A549 (cell line): Measurements from ENCODE around the gene DHRS3. TPM values are rescaled to one million over a fixed set of nuclear protein-coding genes. Genes with fewer than 3 reads are reported as not detected.

Source experiments
- ATAC-seq, 2 experiments: fragments of 200-7000 bp in 1 of 2; fragments of >200 bp in 1 of 2; cut with Nextera tagmentation in 1 of 2; cut with Tn5 transposase in 1 of 2; 3 replicates each; pipeline versions ENCODE4 v1.8.0 to v1.9.1; 2018 to 2020; ENCODE audit warnings: mild to moderate bottlenecking in 1 of 2, moderate library complexity in 1 of 2
- CTCF ChIA-PET: fragments of 300-600 bp; sonication (Branson Sonifier 250); formaldehyde crosslinking; extraction: SDS; loops from one replicate; lab custom pipeline; 2021; ENCODE audit warnings: antibody characterized with exemption, inconsistent platforms; lab: Yijun Ruan, JAX
- POLR2A ChIA-PET: fragments of 350-600 bp; formaldehyde crosslinking; extraction: SDS; loops from one replicate; lab custom pipeline; 2021; ENCODE audit warnings: antibody characterized with exemption, inconsistent platforms; lab: Yijun Ruan, JAX
- DNase-seq, 2 experiments: peaks; one replicate each; pipeline versions ENCODE4 v3.0.0 to v3.0.0-alpha.2; 2011 to 2016; ENCODE audit warnings: low read depth in 1 of 2, low spot score in 1 of 2
- FAIRE-seq: peaks from 2 replicates; lab custom pipeline; 2011; peaks lifted over from hg19 to GRCh38; lab: Jason Lieb, UNC
- H3K27ac ChIP-seq, 2 experiments: fragments of >200 bp; sonication (Bioruptor Twin); formaldehyde crosslinking; 3 replicates each; pipeline ENCODE4 v1.5.1; 2016 to 2017
- H3K4me1 ChIP-seq: fragments of >200 bp; sonication (Bioruptor Twin); formaldehyde crosslinking; 3 replicates; pipeline ENCODE4 v1.6.1; 2016
- H3K4me2 ChIP-seq: fragments of >200 bp; sonication (Bioruptor Twin); formaldehyde crosslinking; 3 replicates; pipeline ENCODE4 v1.6.1; 2016
- H3K4me3 ChIP-seq: fragments of >200 bp; sonication (Bioruptor Twin); formaldehyde crosslinking; 3 replicates; pipeline ENCODE4 v1.5.1; 2016
- H3K9me3 ChIP-seq: fragments of >200 bp; sonication (Bioruptor Twin); formaldehyde crosslinking; 3 replicates; pipeline ENCODE4 v1.6.1; 2016
- ATOH8 ChIP-seq: fragments of 250-450 bp; sonication (Bioruptor Pico); IDR thresholded peaks from 2 replicates; pipeline ENCODE4 v1.5.0; 2020; ENCODE audit warnings: low read depth, mild to moderate bottlenecking, moderate library complexity
- CEBPB ChIP-seq, 2 experiments: fragments of >200 bp in 1 of 2; sonication (Bioruptor Twin) in 1 of 2; formaldehyde crosslinking in 1 of 2; IDR thresholded peaks; 2 replicates each; pipeline ENCODE4 v1.6.1; 2012 to 2016
- CHD4 ChIP-seq: fragments of 200-600 bp; sonication (generic); IDR thresholded peaks from 2 replicates; pipeline ENCODE4 v1.6.1; 2016; ENCODE audit warnings: antibody characterized with exemption, mild to moderate bottlenecking, borderline replicate concordance
- E2F6 ChIP-seq: IDR thresholded peaks from 2 replicates; pipeline ENCODE4 v1.6.1; 2012; ENCODE audit warnings: low read depth, borderline replicate concordance
- EHMT2 ChIP-seq: fragments of 200-600 bp; sonication (generic); IDR thresholded peaks from 2 replicates; pipeline ENCODE4 v1.6.1; 2016; ENCODE audit warnings: antibody characterized with exemption, low read depth, mild to moderate bottlenecking, moderate library complexity
- ELK1 ChIP-seq: fragments of 150-350 bp; IDR thresholded peaks from 2 replicates; pipeline ENCODE4 v1.6.1; 2014; ENCODE audit warnings: low read depth, mild to moderate bottlenecking, low read length
- FOXS1 ChIP-seq: fragments of 250-450 bp; sonication (Bioruptor Pico); IDR thresholded peaks from 2 replicates; pipeline ENCODE4 v1.5.0; 2020; ENCODE audit warnings: mild to moderate bottlenecking, moderate library complexity
- GATA3 ChIP-seq: IDR thresholded peaks from 2 replicates; pipeline ENCODE4 v1.6.1; 2012; ENCODE audit warnings: borderline replicate concordance
- HEYL ChIP-seq: fragments of 250-450 bp; sonication (Bioruptor Pico); IDR thresholded peaks from 2 replicates; pipeline ENCODE4 v1.8.0; 2021; ENCODE audit warnings: mild to moderate bottlenecking, moderate library complexity
- HMGXB4 ChIP-seq: fragments of 250-450 bp; sonication (Bioruptor Pico); IDR thresholded peaks from 2 replicates; pipeline ENCODE4 v1.5.0; 2021; ENCODE audit warnings: mild to moderate bottlenecking, moderate library complexity, borderline replicate concordance
- HOXB5 ChIP-seq: fragments of 250-450 bp; sonication (Bioruptor Pico); IDR thresholded peaks from 2 replicates; pipeline ENCODE4 v1.5.0; 2020; ENCODE audit warnings: mild to moderate bottlenecking, moderate library complexity
- KDM1A ChIP-seq: fragments of 200-600 bp; sonication (generic); IDR thresholded peaks from 2 replicates; pipeline ENCODE4 v1.6.1; 2016; ENCODE audit warnings: low read depth, mild to moderate bottlenecking
- MAFK ChIP-seq: fragments of 450-650 bp; IDR thresholded peaks from 2 replicates; pipeline ENCODE4 v1.6.1; 2014; ENCODE audit not compliant: partially characterized antibody
- NPAS2 ChIP-seq: fragments of 250-450 bp; sonication (Bioruptor Pico); IDR thresholded peaks from 2 replicates; pipeline ENCODE4 v1.8.0; 2022; ENCODE audit warnings: mild to moderate bottlenecking, moderate library complexity, borderline replicate concordance
- RFX5 ChIP-seq: fragments of 450-650 bp; IDR thresholded peaks from 2 replicates; pipeline ENCODE4 v1.7.1; 2014; ENCODE audit warnings: antibody characterized with exemption, mild to moderate bottlenecking, moderate library complexity
- RNF2 ChIP-seq: fragments of 200-600 bp; sonication (generic); IDR thresholded peaks from 2 replicates; pipeline ENCODE4 v1.6.1; 2016; ENCODE audit warnings: low read depth, mild to moderate bottlenecking, antibody characterized with exemption, moderate library complexity, borderline replicate concordance
- SMC3 ChIP-seq: fragments of >200 bp; sonication (Bioruptor Twin); formaldehyde crosslinking; IDR thresholded peaks from 3 replicates; pipeline ENCODE4 v1.6.1; 2018; ENCODE audit warnings: inconsistent platforms
- TFCP2L1 ChIP-seq: fragments of 250-450 bp; sonication (Bioruptor Pico); IDR thresholded peaks from 2 replicates; pipeline ENCODE4 v1.5.0; 2021; ENCODE audit warnings: mild to moderate bottlenecking
- TP53 ChIP-seq: fragments of 250-450 bp; sonication (Bioruptor Pico); IDR thresholded peaks from 2 replicates; pipeline ENCODE4 v1.5.0; 2021; ENCODE audit warnings: mild to moderate bottlenecking, moderate library complexity
- USF2 ChIP-seq: fragments of 450-650 bp; IDR thresholded peaks from 2 replicates; pipeline ENCODE4 v1.6.1; 2014; ENCODE audit warnings: antibody characterized with exemption
- ZFP36 ChIP-seq: fragments of 450-650 bp; IDR thresholded peaks from 2 replicates; pipeline ENCODE4 v1.6.1; 2014; ENCODE audit warnings: borderline replicate concordance; ENCODE audit not compliant: partially characterized antibody
- WGBS: methylation state at CpG from one replicate; pipeline ENCODE4 v1.1.6; 2017; ENCODE audit errors: missing lambda C conversion rate; 5-methylcytosine and 5-hydroxymethylcytosine counted together
- polyA plus RNA-seq, 4 experiments: library from polyadenylated mRNA; depleted of rRNA in 3 of 4; stranded (reverse); fragments of >200 nt; fragmentation: RNase III in 1 of 4; extraction: RNeasy Plus Mini Kit Qiagen cat#74134 plus additional on column Dnase treatment in 1 of 4; gene quantifications; 2 replicates in 3 of 4; 3 replicates in 1 of 4; pipeline ENCODE4 v1.2.3, GENCODE V29; 2011 to 2017

The DHRS3 gene
- polyA plus RNA-seq, 2 of the 4 experiments (the other 2 are of a cell fraction): 62.7 to 79.7 TPM

- TF ChIP-seq KDM1A (peak; percentile 49; the same call in 1 of the 2 replicates), FOXS1 (CRISPR knock-in tag) (no peak)
- no peak overlapping the region for H3K4me3 ChIP-seq
- POLR2A ChIA-PET: no interaction called here
- H3K4me1 ChIP-seq: peaks cover 26% of the 10 kb centered on the region
- peak overlapping the region in 1 of 2 experiments; percentile 98; a peak in 4 of 6 replicates for H3K27ac ChIP-seq
- FAIRE-seq: no peak
- H3K9me3 ChIP-seq: no peaks in the 10 kb centered on the region
- no peak for ATAC-seq
- WGBS: 88% methylated on average over 16 of the region's 17 CpGs
- DNase-seq: no peak
- no peak overlapping the region for H3K4me2 ChIP-seq
- CTCF ChIA-PET: no interaction called here
Measured at GRCh38 chr1:12546771-12547585, 71.0 kb downstream of the DHRS3 start.

- Histone ChIP-seq H3K4me1 (peaks cover 37% of the 10 kb centered on the region), H3K9me3 (no peaks in the 10 kb centered on the region), H3K27ac (peak overlapping the region in 1 of 2 experiments; percentile 56; a peak in 2 of 6 replicates), H3K4me2 (no peak overlapping the region), H3K4me3 (no peak overlapping the region)
- 76% methylated on average over 8 of the region's 8 CpGs for WGBS
- POLR2A ChIA-PET: no interaction called here
- DNase-seq (no peak), FAIRE-seq (no peak)
- TF ChIP-seq FOXS1 (CRISPR knock-in tag) (no peak), SMC3 (no peak), E2F6 (no peak), MAFK (no peak), TP53 (CRISPR knock-in tag) (no peak)
- TF ChIP-seq, all 56 proteins: peak for 0
- CTCF ChIA-PET: no interaction called here
- ATAC-seq: no peak
Measured at GRCh38 chr1:12544992-12545391, 73.0 kb downstream of the DHRS3 start.

GRCh38 chr1:12544357-12544756 lies 73.7 kb downstream of the DHRS3 start:
- H3K4me3 ChIP-seq: no peak overlapping the region
- 95% methylated on average over 4 of the region's 4 CpGs for WGBS
- no peak for DNase-seq
- ATAC-seq: no peak
- ChIA-PET CTCF (no interaction called here), POLR2A (no interaction called here)
- peaks cover 33% of the 10 kb centered on the region for H3K4me1 ChIP-seq
- FAIRE-seq: no peak
- no peak for TF ChIP-seq USF2
- no peak for TF ChIP-seq TP53 (CRISPR knock-in tag)
- TF ChIP-seq GATA3: no peak
- no peak for TF ChIP-seq ATOH8 (CRISPR knock-in tag)
- no peak for TF ChIP-seq MAFK
- no peak for TF ChIP-seq TFCP2L1
- no peak for TF ChIP-seq CHD4
- no peak for TF ChIP-seq RFX5
- no peak for TF ChIP-seq HEYL (CRISPR knock-in tag)
- TF ChIP-seq NPAS2: no peak
- TF ChIP-seq HOXB5 (CRISPR knock-in tag): no peak
- no peak for TF ChIP-seq HMGXB4 (CRISPR knock-in tag)
- TF ChIP-seq RNF2: no peak
- TF ChIP-seq E2F6: no peak
- TF ChIP-seq ZFP36: no peak
- TF ChIP-seq EHMT2: no peak
- no peak for TF ChIP-seq FOXS1 (CRISPR knock-in tag)
- no peak for TF ChIP-seq CEBPB (IDR thresholded peaks at IDR 0.05)
- no peak for TF ChIP-seq ELK1
- TF ChIP-seq KDM1A: no peak
- TF ChIP-seq, all 56 proteins: peak for 0
- Histone ChIP-seq H3K4me2 (no peak overlapping the region), H3K27ac (peak overlapping the region in 1 of 2 experiments; percentile 54; a peak in 2 of 6 replicates), H3K9me3 (no peaks in the 10 kb centered on the region)
